Measurements from ENCODE around the gene NEUROD6. TPM values are rescaled to one million over a fixed set of nuclear protein-coding genes. Genes with fewer than 3 reads are reported as not detected.

The NEUROD6 gene
- total and polyA plus RNA-seq, 4 donors, result not detected

GRCh38 chr7:31318313-31318712, 22.2 kb downstream of the NEUROD6 start:
- no peak for DNase-seq
- intact Hi-C loops (cut with DNase I), result no loop called here
- H3K27me3 ChIP-seq (ENCODE audit: control insufficient read depth in 1 of 2, insufficient read depth in 2 of 2, low read length in 1 of 2), result no peaks in the 10 kb centered on the region
- no peak overlapping the region for H3K27ac ChIP-seq (ENCODE audit: low read depth in 1 of 2, low read length in 2 of 2)
- H3K9me3 ChIP-seq (ENCODE audit: control insufficient read depth, low read length), result peaks cover 3% of the 10 kb centered on the region
- H3K36me3 ChIP-seq (ENCODE audit: control insufficient read depth in 1 of 2, insufficient read depth in 2 of 2, low read length in 1 of 2), result no peaks in the 10 kb centered on the region
- no peak for ATAC-seq (ENCODE audit: low FRiP score)
- WGBS, 2 donors, result 53 to 54% methylated on average over 5 of the region's 5 CpGs
- no peak overlapping the region for H3K4me3 ChIP-seq (ENCODE audit: low read length in 2 of 2)
- H3K4me1 ChIP-seq (ENCODE audit: control insufficient read depth in 1 of 2, insufficient read depth in 2 of 2, low read length in 2 of 2), result no peaks in the 10 kb centered on the region

DNA sequence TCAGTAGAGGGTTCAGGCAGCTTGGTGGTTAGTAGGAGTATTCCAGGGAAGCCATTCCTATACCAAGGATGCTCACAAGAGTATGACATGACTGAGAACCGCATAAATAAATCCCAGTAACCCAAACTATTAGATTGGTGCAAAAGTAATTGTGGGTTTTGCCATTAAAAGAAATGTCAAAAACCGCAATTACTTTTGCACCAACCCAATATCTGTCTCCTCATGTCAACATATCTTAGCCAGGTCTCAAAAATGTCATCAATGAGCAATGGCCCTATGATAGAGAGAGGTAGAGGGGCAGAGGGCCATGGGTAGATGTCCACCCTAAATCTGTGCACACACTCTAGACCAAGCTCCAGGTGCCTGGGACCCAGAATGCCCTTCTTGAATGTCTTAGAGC, 23.6 kb downstream of the NEUROD6 start:
- Histone ChIP-seq H3K36me3 (ENCODE audit: control insufficient read depth in 1 of 2, insufficient read depth in 2 of 2, low read length in 1 of 2) (no peaks in the 10 kb centered on the region), H3K4me3 (ENCODE audit: low read length in 2 of 2) (no peak overlapping the region), H3K9me3 (ENCODE audit: control insufficient read depth, low read length) (peaks cover 3% of the 10 kb centered on the region), H3K27me3 (ENCODE audit: control insufficient read depth in 1 of 2, insufficient read depth in 2 of 2, low read length in 1 of 2) (no peaks in the 10 kb centered on the region), H3K27ac (ENCODE audit: low read depth in 1 of 2, low read length in 2 of 2) (no peak overlapping the region), H3K4me1 (ENCODE audit: control insufficient read depth in 1 of 2, insufficient read depth in 2 of 2, low read length in 2 of 2) (no peaks in the 10 kb centered on the region)
- 80 to 88% methylated on average over 2 of the region's 2 CpGs for WGBS, 2 donors
- no peak for DNase-seq
- intact Hi-C loops (cut with DNase I), result no loop called here
- no peak for ATAC-seq (ENCODE audit: low FRiP score)

- Histone ChIP-seq H3K27me3 (ENCODE audit: control insufficient read depth in 1 of 2, insufficient read depth in 2 of 2, low read length in 1 of 2) (no peaks in the 10 kb centered on the region), H3K27ac (ENCODE audit: low read depth in 1 of 2, low read length in 2 of 2) (no peak overlapping the region), H3K36me3 (ENCODE audit: control insufficient read depth in 1 of 2, insufficient read depth in 2 of 2, low read length in 1 of 2) (no peaks in the 10 kb centered on the region), H3K9me3 (ENCODE audit: control insufficient read depth, low read length) (peaks cover 3% of the 10 kb centered on the region), H3K4me3 (ENCODE audit: low read length in 2 of 2) (no peak overlapping the region), H3K4me1 (ENCODE audit: control insufficient read depth in 1 of 2, insufficient read depth in 2 of 2, low read length in 2 of 2) (no peaks in the 10 kb centered on the region)
- 92 to 97% methylated on average over 1 of the region's 1 CpG for WGBS, 2 donors
- intact Hi-C loops (cut with DNase I), result no loop called here
- DNase-seq (no peak), ATAC-seq (ENCODE audit: low FRiP score) (no peak)
Observed at GRCh38 chr7:31315758-31316157, 24.8 kb downstream of the NEUROD6 start.

DNA sequence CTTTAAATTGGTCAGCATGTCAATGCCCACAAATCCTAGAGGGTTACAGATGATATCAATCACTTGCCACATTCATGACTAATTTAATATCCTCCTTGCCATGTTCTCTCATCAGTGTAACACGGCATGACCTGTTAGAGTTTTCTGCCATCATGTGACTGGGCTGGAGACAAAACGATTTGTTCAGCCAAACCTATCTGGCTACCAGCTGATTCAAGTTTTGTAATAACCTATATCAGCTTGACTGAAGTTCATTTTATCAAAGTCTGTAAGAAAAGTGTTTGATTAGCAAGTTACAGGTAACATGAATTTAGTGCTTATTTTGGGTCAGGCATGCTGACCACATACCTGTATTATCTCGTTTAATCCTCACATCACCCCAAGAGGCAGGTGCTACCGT, 25.7 kb downstream of the NEUROD6 start:
- H3K27me3 ChIP-seq (ENCODE audit: control insufficient read depth in 1 of 2, insufficient read depth in 2 of 2, low read length in 1 of 2), result no peaks in the 10 kb centered on the region
- no peak overlapping the region for H3K27ac ChIP-seq (ENCODE audit: low read depth in 1 of 2, low read length in 2 of 2)
- H3K9me3 ChIP-seq (ENCODE audit: control insufficient read depth, low read length), result peaks cover 3% of the 10 kb centered on the region
- H3K36me3 ChIP-seq (ENCODE audit: control insufficient read depth in 1 of 2, insufficient read depth in 2 of 2, low read length in 1 of 2), result no peaks in the 10 kb centered on the region
- ATAC-seq (ENCODE audit: low FRiP score) (no peak), DNase-seq (no peak)
- intact Hi-C loops (cut with DNase I), result no loop called here
- no peaks in the 10 kb centered on the region for H3K4me1 ChIP-seq (ENCODE audit: control insufficient read depth in 1 of 2, insufficient read depth in 2 of 2, low read length in 2 of 2)
- 71 to 75% methylated on average over 4 of the region's 4 CpGs for WGBS, 2 donors
- H3K4me3 ChIP-seq (ENCODE audit: low read length in 2 of 2), result no peak overlapping the region

- no peak for ATAC-seq (ENCODE audit: low FRiP score)
- no peaks in the 10 kb centered on the region for H3K4me1 ChIP-seq (ENCODE audit: control insufficient read depth in 1 of 2, insufficient read depth in 2 of 2, low read length in 2 of 2)
- DNase-seq, result no peak
- H3K4me3 ChIP-seq (ENCODE audit: low read length in 2 of 2), result no peak overlapping the region
- peaks cover 3% of the 10 kb centered on the region for H3K9me3 ChIP-seq (ENCODE audit: control insufficient read depth, low read length)
- intact Hi-C loops (cut with DNase I), result no loop called here
- no peak overlapping the region for H3K27ac ChIP-seq (ENCODE audit: low read depth in 1 of 2, low read length in 2 of 2)
- H3K36me3 ChIP-seq (ENCODE audit: control insufficient read depth in 1 of 2, insufficient read depth in 2 of 2, low read length in 1 of 2), result no peaks in the 10 kb centered on the region
- H3K27me3 ChIP-seq (ENCODE audit: control insufficient read depth in 1 of 2, insufficient read depth in 2 of 2, low read length in 1 of 2), result no peaks in the 10 kb centered on the region
- WGBS, 2 donors, result 80 to 82% methylated on average over 7 of the region's 7 CpGs
Observed at GRCh38 chr7:31312889-31313288, 27.6 kb downstream of the NEUROD6 start.

GRCh38 chr7:31311552-31311951, 29.0 kb downstream of the NEUROD6 start:
- Histone ChIP-seq H3K36me3 (ENCODE audit: control insufficient read depth in 1 of 2, insufficient read depth in 2 of 2, low read length in 1 of 2) (no peaks in the 10 kb centered on the region), H3K4me3 (ENCODE audit: low read length in 2 of 2) (no peak overlapping the region), H3K27me3 (ENCODE audit: control insufficient read depth in 1 of 2, insufficient read depth in 2 of 2, low read length in 1 of 2) (no peaks in the 10 kb centered on the region), H3K27ac (ENCODE audit: low read depth in 1 of 2, low read length in 2 of 2) (no peak overlapping the region), H3K9me3 (ENCODE audit: control insufficient read depth, low read length) (no peaks in the 10 kb centered on the region), H3K4me1 (ENCODE audit: control insufficient read depth in 1 of 2, insufficient read depth in 2 of 2, low read length in 2 of 2) (no peaks in the 10 kb centered on the region)
- 37 to 56% methylated on average over 6 of the region's 6 CpGs for WGBS, 2 donors
- intact Hi-C loops (cut with DNase I), result no loop called here
- no peak for DNase-seq
- no peak for ATAC-seq (ENCODE audit: low FRiP score)

DNA sequence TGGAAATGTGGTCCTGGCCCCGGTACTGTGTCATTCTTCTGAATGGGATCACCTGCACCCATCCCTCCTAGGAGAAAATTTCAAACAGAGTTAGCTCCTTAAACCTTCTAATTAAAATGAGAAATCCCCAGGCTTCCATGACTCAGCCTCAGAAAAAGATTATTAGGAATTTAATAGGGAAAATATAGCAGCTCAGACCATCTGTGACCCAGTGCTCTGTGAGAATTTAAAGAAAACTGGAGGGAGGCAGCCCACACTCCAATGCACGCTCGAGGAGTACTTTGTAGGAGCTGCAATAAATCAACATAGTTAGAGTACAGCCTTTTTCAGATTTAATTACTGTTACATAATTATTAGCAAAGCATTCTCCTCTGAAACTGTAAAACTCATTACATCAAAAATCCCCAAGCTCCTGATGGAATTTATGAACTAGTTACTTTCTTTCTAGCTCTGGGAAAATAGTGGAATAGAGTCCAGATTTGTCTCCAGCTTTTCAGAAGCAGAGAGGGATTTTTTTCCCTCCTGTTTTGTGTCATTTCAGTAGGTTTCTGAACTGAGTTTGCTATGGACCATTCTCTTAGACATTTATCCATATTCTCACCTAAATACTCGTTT, 30.1 kb downstream of the NEUROD6 start:
- DNase-seq, result no peak
- Histone ChIP-seq H3K36me3 (ENCODE audit: control insufficient read depth in 1 of 2, insufficient read depth in 2 of 2, low read length in 1 of 2) (no peaks in the 10 kb centered on the region), H3K9me3 (ENCODE audit: control insufficient read depth, low read length) (no peaks in the 10 kb centered on the region), H3K27me3 (ENCODE audit: control insufficient read depth in 1 of 2, insufficient read depth in 2 of 2, low read length in 1 of 2) (no peaks in the 10 kb centered on the region), H3K4me3 (ENCODE audit: low read length in 2 of 2) (no peak overlapping the region), H3K27ac (ENCODE audit: low read depth in 1 of 2, low read length in 2 of 2) (no peak overlapping the region), H3K4me1 (ENCODE audit: control insufficient read depth in 1 of 2, insufficient read depth in 2 of 2, low read length in 2 of 2) (no peaks in the 10 kb centered on the region)
- 43 to 44% methylated on average over 4 of the region's 4 CpGs for WGBS, 2 donors
- intact Hi-C loops (cut with DNase I), result no loop called here
- no peak for ATAC-seq (ENCODE audit: low FRiP score)

DNA sequence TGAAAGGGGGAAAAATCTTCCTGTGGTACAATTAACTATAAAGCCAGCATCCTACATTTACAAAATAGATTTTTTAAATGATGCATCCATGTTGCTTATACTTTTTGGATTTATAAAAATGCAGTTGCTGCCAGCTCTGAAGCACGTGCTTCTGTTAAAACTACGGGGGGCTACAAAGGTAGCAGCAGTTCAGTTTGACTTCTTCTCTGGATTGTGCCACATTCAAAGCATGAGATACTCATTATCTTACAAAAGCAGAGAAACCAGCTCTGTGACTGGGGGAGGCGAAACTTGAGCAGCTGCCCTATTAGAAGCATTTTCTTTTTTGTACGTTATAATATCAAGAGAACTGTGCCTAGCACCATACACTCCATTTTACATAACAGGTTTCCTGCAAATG, 31.1 kb downstream of the NEUROD6 start:
- Histone ChIP-seq H3K27me3 (ENCODE audit: control insufficient read depth in 1 of 2, insufficient read depth in 2 of 2, low read length in 1 of 2) (no peaks in the 10 kb centered on the region), H3K4me1 (ENCODE audit: control insufficient read depth in 1 of 2, insufficient read depth in 2 of 2, low read length in 2 of 2) (no peaks in the 10 kb centered on the region), H3K36me3 (ENCODE audit: control insufficient read depth in 1 of 2, insufficient read depth in 2 of 2, low read length in 1 of 2) (no peaks in the 10 kb centered on the region), H3K27ac (ENCODE audit: low read depth in 1 of 2, low read length in 2 of 2) (no peak overlapping the region), H3K9me3 (ENCODE audit: control insufficient read depth, low read length) (no peaks in the 10 kb centered on the region), H3K4me3 (ENCODE audit: low read length in 2 of 2) (no peak overlapping the region)
- ATAC-seq (ENCODE audit: low FRiP score) (no peak), DNase-seq (no peak)
- intact Hi-C loops (cut with DNase I), result no loop called here
- WGBS, 2 donors, result 40 to 62% methylated on average over 4 of the region's 4 CpGs

- Histone ChIP-seq H3K27me3 (ENCODE audit: control insufficient read depth in 1 of 2, insufficient read depth in 2 of 2, low read length in 1 of 2) (no peaks in the 10 kb centered on the region), H3K4me3 (ENCODE audit: low read length in 2 of 2) (no peak overlapping the region), H3K36me3 (ENCODE audit: control insufficient read depth in 1 of 2, insufficient read depth in 2 of 2, low read length in 1 of 2) (no peaks in the 10 kb centered on the region), H3K4me1 (ENCODE audit: control insufficient read depth in 1 of 2, insufficient read depth in 2 of 2, low read length in 2 of 2) (no peaks in the 10 kb centered on the region), H3K9me3 (ENCODE audit: control insufficient read depth, low read length) (no peaks in the 10 kb centered on the region), H3K27ac (ENCODE audit: low read depth in 1 of 2, low read length in 2 of 2) (no peak overlapping the region)
- intact Hi-C loops (cut with DNase I), result no loop called here
- 75 to 77% methylated on average over 5 of the region's 5 CpGs for WGBS, 2 donors
- DNase-seq, result no peak
- no peak for ATAC-seq (ENCODE audit: low FRiP score)
Observed at GRCh38 chr7:31308652-31309051, 31.9 kb downstream of the NEUROD6 start.
